ENCODE measurements around the gene CTNNBL1.

CTNNBL1 gene

DNA sequence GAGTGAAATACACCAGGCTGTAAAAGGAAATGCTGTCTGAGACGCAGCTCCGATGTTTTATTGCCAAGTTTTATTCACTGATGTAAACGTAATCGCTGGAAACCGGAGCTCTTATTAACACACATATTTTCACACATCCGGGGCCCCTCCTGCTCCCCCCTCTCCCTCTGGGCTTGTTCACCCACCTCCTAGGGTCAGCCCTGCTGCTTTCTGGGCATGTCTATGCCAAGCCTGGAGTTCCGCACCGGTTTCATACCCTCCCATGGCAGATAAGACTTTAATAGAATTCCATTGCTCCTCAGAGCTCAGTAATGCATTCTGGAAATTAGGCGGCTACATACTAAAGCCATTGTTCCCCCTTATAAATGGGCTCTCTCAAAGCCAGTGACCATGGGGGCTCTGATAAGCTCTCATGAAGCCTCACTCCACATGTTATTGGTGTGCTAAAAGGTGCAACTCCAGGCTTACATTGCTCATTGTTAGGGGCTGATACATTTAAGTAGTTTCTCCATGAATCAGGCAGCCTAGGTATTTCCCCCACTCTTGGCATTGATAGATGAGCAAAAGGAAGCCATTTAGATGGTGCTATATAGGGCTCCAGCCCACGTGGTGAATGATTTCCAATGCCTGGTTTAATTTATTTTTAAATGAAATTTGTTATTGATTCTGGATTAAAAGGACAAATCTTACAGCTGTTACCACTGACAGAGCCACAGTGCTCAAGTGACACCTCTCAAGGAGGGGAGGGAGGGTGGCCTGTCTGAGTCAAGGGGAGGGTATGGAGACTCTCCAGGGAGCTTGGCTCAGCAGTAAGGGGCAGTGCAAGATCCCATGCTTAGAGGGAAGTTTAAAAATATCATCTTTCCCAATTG, 204.6 kb downstream of the CTNNBL1 start:
- no peak for TF ChIP-seq CTCF (IDR thresholded peaks at IDR 0.05; ENCODE audit: low read depth, low read length)
- no peak overlapping the region for H3K4me3 ChIP-seq (ENCODE audit: low read depth, low read length)

DNA sequence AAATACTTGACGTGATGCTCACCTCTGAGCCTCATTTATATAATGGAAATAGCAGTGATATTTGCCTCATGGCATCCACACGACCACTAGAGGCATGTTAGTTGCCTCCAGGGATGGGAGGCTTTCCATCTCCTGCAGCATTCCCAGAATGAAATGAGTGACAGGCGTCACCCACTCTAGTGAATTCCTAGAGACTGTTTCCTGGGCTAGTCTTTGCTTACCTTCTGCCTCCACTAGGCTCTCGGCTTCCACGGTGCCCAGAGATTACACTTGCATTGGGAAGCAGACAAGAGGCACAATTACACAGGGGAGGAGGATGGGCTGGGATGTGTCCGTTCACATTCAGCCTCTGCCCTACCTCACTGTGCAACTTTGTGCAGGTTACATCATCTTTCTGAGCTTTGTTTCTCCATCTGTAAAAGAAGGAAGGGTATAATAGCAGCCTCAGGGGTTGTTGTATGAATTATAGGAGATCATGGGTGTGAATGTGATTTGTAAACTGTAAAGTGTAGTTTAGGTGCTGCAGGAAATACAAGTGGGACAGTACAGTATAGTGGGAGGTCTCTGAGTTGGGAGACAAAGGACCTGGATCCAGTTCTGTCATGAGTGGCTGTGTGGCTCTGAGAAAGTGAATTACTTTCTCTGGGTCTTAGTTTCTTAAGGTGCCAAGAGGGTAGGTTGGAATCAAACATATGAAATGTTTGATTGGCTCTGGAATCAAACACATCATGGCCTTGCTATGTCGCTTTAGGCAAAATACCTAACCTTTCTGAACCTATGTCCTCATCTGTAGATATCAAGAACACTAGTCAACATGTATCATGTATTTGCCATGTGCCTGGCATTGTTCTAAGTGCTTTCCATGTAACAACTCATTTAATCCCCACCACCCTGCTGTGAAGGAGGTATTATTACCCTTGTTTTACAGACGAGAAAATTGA, 205.5 kb downstream of the CTNNBL1 start:
- no peak for TF ChIP-seq CTCF (IDR thresholded peaks at IDR 0.05; ENCODE audit: low read depth, low read length)

GRCh38 chr20:37901240-37901639, 207.4 kb downstream of the CTNNBL1 start:
- no peak overlapping the region for H3K4me3 ChIP-seq (ENCODE audit: low read depth, low read length)
- no peak for TF ChIP-seq CTCF (IDR thresholded peaks at IDR 0.05; ENCODE audit: low read depth, low read length)

More for the DNA sequence above, 205.5 kb downstream of the CTNNBL1 start:
- no peak overlapping the region for H3K4me3 ChIP-seq (ENCODE audit: low read depth, low read length)

DNA sequence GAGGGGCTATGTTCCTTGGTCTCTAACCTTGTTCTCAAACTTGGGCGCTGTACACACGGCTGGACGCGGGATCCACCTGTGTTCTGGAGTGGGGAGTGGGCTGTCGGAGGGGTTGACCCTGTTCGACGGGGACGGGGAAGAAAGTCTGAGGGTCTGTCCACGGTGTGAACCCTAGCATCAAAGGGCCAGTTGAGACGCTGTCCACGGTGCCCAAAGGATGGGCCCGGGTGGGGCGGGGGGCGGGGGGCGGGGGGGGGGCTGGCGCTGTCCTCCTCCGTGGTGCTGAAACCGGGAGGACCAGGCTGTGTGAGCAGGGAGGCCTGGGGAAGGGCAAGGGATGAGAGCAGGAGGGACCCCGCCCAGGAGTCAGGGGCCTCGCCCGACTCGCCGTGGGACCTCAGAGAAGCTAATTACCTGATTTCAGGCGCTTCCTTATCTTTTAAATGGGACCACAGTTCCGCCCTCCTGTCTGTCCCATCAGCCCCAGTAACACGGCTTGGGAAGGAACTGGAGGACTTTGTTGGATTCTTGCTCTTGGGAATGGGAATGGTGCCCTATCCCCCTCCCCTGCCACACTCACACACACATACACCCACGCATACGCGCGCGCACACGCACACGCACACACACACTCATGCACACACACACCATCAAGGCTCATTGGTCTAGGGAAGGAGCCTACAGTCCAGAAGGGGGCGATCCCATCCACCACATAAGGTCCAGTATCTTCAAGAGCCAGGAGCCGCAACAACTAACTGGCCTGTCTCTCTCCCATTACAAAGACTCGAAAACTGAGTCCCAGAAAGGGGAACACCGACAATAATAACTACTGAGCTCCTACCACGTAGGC, 208.0 kb downstream of the CTNNBL1 start:
- H3K4me3 ChIP-seq (ENCODE audit: low read depth, low read length), result no peak overlapping the region
- peak; percentile 41 for TF ChIP-seq CTCF (IDR thresholded peaks at IDR 0.05; ENCODE audit: low read depth, low read length)

GRCh38 chr20:37902504-37903313, 208.9 kb downstream of the CTNNBL1 start, which contains the start of gene VSTM2L:
TSS of gene VSTM2L (plus strand) at chr20:37903127. CDS start at chr20:37903351, 224 bp downstream.
- no peak for TF ChIP-seq CTCF (IDR thresholded peaks at IDR 0.05; ENCODE audit: low read depth, low read length)
- H3K4me3 ChIP-seq (ENCODE audit: low read depth, low read length), result peak within 1 kb of the TSS; percentile 46

All from WI38 (cell line).